ENCODE results near the gene ADM.
"Not testable (repeated sequence)": the region's sequence is repeated elsewhere in the genome, so short reads cannot be mapped to it uniquely, and the experiment has no call there.

The ADM gene, protein sequence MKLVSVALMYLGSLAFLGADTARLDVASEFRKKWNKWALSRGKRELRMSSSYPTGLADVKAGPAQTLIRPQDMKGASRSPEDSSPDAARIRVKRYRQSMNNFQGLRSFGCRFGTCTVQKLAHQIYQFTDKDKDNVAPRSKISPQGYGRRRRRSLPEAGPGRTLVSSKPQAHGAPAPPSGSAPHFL

GRCh38 chr11:10304495-10305261 is at the start of gene ADM:
Gene ADM (plus strand): TSS chr11:10305073. CDS start chr11:10305701, 628 bp downstream.
- peak; percentile 80 for DNase-seq (ENCODE audit: low spot score)

GRCh38 chr11:10255388-10256125 is 49.3 kb upstream of the ADM start:
- DNase-seq (ENCODE audit: low spot score) = no peak

- no peak for DNase-seq (ENCODE audit: low spot score)
Observed at GRCh38 chr11:10257478-10257877, 47.4 kb upstream of the ADM start.

- no peak for DNase-seq (ENCODE audit: low spot score)
Observed at GRCh38 chr11:10261821-10262220, 43.1 kb upstream of the ADM start.

DNA sequence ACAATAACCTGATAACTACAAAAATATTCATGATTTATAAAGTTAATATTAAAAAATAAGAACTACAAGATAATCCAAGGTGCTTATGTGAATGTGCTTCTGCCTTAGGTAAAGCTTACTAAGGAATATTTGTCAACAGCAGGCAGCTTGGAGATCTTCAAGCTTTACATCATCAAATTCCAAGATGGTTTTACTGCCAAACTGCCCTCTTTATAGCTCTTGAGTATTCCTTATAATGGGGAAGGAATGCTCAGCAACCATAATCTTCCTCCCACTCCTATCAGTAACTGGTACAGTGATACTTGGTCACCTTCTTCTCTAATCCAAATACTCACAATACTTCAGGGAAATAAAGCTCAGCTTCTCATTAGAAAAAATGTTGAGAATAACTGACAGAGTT is 40.9 kb upstream of the ADM start:
- DNase-seq (ENCODE audit: low spot score) = no peak

- not testable (repeated sequence) for DNase-seq (ENCODE audit: low spot score)
Observed at GRCh38 chr11:10264716-10265115, 40.2 kb upstream of the ADM start.

GRCh38 chr11:10265936-10266335 is 38.9 kb upstream of the ADM start:
- DNase-seq (ENCODE audit: low spot score) = no peak

DNA sequence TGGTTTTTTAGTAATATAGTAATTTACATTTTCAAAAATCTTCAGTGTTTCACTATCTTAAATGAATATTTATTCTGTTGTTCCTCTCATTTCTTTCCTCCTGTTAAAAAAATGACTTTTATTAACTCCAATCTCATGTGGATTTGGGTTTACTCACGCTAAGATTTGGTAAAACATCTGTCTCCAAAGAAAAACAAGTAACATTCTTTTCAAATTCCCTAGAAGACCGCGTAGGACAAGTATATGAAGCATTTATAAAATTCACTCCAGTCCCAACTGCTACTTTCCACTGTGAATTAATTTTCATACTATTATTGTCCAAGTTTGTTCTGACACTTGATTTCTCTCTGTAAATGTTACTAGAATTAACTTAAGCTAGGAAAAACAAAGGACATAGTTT is 37.1 kb upstream of the ADM start:
- DNase-seq (ENCODE audit: low spot score) = no peak

DNA sequence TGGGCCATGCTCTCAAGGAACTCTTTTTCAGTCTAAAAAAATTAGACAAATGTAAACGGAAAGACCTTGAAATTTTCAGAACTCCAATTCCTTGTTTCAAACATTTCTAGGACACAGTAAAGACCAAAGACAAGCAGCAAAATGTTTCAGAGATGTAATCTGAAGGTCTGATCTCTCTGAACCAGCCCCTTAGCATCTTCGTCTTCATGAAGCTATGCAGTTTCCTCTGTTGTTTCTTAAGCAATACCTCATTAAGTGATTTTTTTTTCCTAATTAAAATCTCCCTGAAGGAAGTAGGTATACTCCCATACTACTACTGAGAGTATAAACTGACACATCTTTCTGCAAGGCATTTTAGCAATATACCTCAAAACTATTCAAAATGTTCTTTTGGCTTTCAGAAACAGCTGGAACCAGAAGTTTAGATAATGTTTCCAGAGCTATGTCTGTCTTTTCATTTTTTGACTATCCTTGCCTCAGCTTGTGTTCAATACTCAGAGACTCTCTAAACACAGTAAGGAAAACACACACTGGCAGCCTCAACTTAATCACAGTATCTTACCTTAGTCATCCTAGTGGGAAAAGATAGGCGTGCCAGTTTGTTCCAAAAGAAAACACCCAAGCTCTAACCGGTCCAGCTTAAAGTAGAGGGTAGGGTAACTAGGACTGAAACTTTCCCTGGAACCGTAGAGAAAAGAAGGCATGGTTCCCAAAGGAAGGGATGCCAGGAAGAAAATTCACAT is 36.0 kb upstream of the ADM start:
- DNase-seq (ENCODE audit: low spot score) = no peak

DNA sequence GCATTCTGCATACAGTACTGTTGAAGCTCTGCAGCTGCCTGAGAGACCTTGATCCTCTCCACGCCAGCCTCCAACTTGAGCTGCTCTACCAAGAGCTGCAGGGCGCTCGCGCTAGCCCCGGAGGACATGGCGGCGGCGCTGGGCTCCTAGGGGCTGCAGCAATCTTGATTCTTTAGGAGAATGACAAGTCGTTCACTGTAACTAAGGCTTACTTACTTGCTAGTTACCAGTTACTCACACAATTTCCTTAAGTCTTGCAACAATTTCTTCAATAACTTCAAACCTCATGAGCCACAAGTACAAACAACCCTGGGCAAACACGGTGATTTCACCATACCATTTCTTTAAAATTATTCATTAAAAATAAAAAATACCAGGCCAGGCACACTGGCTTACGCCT is 32.7 kb upstream of the ADM start:
- DNase-seq (ENCODE audit: low spot score) = no peak

- DNase-seq (ENCODE audit: low spot score) = no peak
Observed at GRCh38 chr11:10273738-10274137, 31.1 kb upstream of the ADM start.

- no peak for DNase-seq (ENCODE audit: low spot score)
Observed at GRCh38 chr11:10274726-10275125, 30.1 kb upstream of the ADM start.

- no peak for DNase-seq (ENCODE audit: low spot score)
Observed at GRCh38 chr11:10275714-10276113, 29.2 kb upstream of the ADM start.

DNA sequence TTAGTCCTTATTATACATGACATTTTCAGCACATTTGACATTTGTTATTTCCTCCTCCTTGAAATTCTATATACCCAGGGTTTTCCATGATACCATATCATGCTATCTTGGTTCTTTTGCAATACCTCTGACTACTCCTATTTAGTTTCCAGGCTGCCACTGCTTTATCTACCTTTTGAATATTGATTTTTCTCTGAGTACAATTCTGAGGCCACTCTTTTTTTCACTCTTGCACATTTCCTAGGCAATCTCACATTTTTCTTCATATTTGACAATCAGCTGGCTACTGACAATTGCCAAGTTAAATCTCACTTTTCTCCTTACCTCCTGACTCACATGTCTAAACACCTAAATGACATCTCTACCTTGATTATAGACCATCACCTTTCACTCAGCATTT is 22.8 kb upstream of the ADM start:
- DNase-seq (ENCODE audit: low spot score) = no peak

DNA sequence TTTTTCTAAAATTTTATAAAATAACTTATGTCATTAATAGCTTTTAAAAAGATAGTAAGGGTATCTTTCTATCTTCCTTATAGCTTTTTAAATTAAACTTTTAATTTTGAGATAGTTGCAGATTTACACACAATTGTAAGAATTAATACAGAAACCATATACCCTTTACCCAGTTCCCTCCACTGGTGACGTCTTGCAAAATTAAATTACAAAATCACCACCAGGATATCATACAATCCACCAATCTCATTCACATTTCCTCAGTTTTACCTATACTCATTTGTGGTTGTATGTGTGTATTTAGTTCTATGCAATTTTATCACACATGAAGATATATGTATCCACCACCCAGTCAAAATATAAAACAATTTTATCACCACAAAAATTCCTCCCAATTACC is 20.9 kb upstream of the ADM start:
- DNase-seq (ENCODE audit: low spot score) = no peak

DNA sequence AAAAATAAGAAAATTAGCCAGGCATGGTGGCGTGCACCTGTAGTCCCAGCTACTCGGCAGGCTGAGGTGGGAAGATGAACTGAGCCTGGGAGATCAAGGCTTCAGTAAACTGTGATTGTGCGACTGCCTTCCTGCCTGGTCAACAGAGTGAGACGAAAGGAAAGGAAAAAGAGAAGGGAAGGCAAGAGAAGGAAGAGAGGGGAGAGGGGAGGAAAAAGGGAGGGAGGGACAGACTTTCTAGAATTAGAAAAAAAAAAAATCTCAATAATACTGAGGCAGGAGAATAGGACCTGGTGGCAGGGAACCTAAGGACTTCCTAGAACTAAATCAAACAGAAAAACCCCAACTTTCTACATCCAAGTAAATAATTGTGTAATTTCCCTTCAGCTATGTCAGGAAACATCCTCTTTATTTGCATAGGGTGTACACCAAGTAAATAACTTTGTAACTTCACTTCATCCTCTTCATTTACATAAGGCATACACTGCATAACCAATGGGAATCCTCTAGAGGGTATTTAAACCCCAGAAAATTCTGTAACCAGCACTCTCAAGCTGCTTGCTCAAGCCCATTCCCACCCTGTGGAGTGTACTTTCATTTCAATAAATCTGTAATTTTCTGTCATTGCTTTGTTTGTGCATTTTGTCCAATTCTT is 19.6 kb upstream of the ADM start:
- DNase-seq (ENCODE audit: low spot score) = no peak

DNA sequence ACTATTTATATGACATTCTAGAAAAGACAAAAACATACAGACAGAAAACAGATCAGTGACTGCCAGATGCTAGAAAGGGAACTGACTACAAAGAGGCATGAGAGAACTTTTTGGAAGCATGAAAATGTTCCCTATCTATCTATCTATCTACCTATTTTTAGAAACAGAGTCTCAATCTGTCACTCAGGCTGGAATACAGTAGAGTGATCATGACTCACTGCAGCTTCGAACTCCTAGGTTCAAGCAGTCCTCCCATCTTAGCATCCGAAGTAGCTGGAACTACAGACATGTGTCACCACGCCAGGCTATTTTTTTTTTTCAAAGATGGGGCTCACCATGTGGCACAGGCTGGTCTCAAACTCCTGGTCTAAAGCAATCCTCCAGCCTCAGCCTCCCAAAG is 17.7 kb upstream of the ADM start:
- DNase-seq (ENCODE audit: low spot score) = no peak

DNA sequence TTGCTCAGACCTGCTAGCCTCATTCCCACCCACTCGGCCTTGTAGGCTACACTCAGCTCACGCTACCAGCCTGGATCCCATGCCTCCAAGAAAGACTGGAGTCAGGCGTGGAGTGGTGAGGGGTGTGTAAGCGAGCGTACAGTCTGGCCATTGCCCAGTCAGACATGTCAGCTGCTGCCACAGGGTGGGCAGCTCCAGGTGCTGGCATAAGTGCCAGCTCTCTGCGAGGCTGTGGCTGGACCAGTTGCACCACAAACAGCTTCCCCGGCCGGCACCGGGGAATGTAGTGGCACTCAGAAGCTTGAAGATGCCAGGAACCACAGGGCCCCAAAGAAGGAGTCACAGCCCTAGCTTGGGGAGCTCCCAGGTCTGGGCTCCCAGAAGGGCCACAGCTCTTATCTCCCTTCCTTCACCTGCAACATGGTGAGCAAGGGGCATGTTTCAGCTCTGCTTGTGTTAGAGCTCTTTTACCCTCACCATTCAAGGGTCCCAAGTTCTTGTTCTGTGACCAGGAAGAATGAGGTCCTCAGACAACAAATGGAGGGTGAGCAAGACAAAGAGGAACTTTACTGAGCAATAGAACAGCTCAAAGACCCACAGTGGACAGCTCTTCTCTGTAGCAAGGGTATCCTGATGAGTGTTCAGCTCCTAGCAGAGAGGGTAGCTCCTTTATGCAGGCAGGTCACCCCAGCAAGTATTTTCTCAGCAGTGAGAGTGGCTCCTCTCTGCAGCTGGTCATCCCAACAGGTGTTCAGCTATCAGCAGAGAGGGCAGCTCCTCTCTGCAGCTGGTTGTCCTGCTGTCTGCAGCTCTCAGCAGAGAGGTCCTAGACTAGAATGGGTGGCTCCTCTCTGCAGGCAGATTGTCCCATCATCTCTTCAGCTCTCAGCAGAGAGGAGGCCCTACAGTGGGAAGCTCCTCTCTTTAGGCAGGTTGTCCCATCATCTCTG is 16.8 kb upstream of the ADM start:
- no peak for DNase-seq (ENCODE audit: low spot score)

DNA sequence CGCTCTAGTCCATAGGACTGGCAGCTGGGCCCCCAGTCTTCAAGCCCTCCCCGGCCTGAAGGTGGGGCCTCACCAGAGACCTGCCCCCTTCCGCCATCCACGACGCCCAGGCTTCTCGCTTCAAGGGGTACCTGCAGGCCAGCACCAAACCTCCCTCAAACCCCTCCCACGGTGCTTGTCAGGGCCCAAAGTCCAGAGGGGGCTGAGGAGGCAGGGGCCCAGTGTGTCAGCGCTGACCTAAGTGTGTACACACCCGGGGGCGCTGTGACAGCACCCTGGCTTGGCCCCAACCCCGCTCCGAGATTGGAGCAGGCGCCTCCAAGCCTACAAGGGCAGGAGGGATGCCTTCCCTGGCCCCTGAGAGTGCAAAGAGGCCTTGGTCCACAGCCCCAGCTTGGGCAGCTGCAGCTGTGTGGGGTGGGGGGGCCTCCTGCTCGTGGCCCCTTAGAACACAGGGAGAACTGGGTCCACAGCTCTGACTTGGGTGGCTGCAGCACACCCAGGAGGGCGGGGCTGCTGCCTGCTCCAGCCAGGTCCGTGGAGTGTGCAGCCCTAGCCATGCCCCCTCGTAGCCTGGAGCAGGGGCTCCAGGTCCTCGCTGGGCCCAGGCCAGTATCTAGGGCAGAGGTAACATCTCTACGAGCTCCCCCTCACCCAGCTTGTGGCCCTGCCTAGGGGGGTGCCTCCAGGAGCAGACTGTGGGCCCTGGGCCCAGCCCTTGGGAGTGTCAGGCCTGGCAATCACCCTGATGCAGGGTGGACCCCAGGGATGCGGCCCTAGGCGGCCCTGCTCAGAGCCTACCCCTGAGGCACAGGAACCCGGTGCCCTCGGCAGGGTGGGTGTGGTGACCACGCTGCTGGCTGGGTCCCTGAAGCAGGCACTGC is 15.8 kb upstream of the ADM start:
- DNase-seq (ENCODE audit: low spot score) = no peak
